Mesenchymal stem cell (in vitro differentiated cells and primary cell): ENCODE data around the gene TBX2.

Experiments used
- DNase-seq: peaks from one replicate; pipeline ENCODE4 v3.0.0-alpha.2; 2013
- H2AFZ ChIP-seq: one replicate; pipeline ENCODE4 v1.6.1; 2013; ENCODE audit warnings: low read depth, mild to moderate bottlenecking, control low read depth, inconsistent platforms, low read length, moderate library complexity
- H2AK5ac ChIP-seq: 2 replicates; pipeline ENCODE4 v1.6.1; 2013; ENCODE audit warnings: low read length, moderate library complexity, mild to moderate bottlenecking, inconsistent platforms; ENCODE audit not compliant: severe bottlenecking
- H2BK120ac ChIP-seq: one replicate; pipeline ENCODE4 v1.6.1; 2013; ENCODE audit warnings: low read depth, mild to moderate bottlenecking, inconsistent platforms, low read length, moderate library complexity
- H2BK12ac ChIP-seq, 2 experiments: one replicate each; pipeline ENCODE4 v1.6.1; 2013; ENCODE audit warnings: inconsistent platforms in 2 of 2, low read length in 2 of 2, mild to moderate bottlenecking in 2 of 2, moderate library complexity in 2 of 2, control low read depth in 1 of 2
- H2BK15ac ChIP-seq: one replicate; pipeline ENCODE4 v1.6.1; 2013; ENCODE audit warnings: mild to moderate bottlenecking, low read depth, inconsistent platforms; ENCODE audit not compliant: poor library complexity, severe bottlenecking
- H2BK5ac ChIP-seq: 2 replicates; pipeline ENCODE4 v1.6.1; 2013; ENCODE audit warnings: low read depth, mild to moderate bottlenecking, low read length, control low read depth, inconsistent platforms; ENCODE audit not compliant: poor library complexity, severe bottlenecking
- H3K14ac ChIP-seq, 2 experiments: one replicate each; pipeline ENCODE4 v1.6.1; 2013; ENCODE audit warnings: inconsistent platforms in 2 of 2, low read length in 2 of 2, control low read depth in 1 of 2, mild to moderate bottlenecking in 1 of 2, moderate library complexity in 1 of 2
- H3K18ac ChIP-seq, 2 experiments: one replicate each; pipeline ENCODE4 v1.6.1; 2013; ENCODE audit warnings: inconsistent platforms in 2 of 2, low read length in 2 of 2, control low read depth in 1 of 2, low read depth in 1 of 2, mild to moderate bottlenecking in 1 of 2
- H3K23ac ChIP-seq, 2 experiments: one replicate each; pipeline ENCODE4 v1.6.1; 2013; ENCODE audit warnings: inconsistent platforms in 2 of 2, low read length in 2 of 2, mild to moderate bottlenecking in 2 of 2, moderate library complexity in 2 of 2, control low read depth in 1 of 2
- H3K27ac ChIP-seq: 2 replicates; pipeline ENCODE4 v1.5.1; 2013; ENCODE audit warnings: mild to moderate bottlenecking, moderate library complexity, low read length, control low read depth, inconsistent platforms; ENCODE audit not compliant: poor library complexity, severe bottlenecking
- H3K27me3 ChIP-seq, 2 experiments: 2 replicates each; pipeline versions ENCODE4 v1.6.1 to v1.7.0; 2013; ENCODE audit warnings: low read length in 2 of 2, mild to moderate bottlenecking in 2 of 2, moderate library complexity in 2 of 2, control low read depth in 1 of 2, inconsistent platforms in 1 of 2; ENCODE audit not compliant: control insufficient read depth in 1 of 2, insufficient read depth in 1 of 2
- H3K36me3 ChIP-seq, 2 experiments: 2 replicates each; pipeline versions ENCODE4 v1.6.1 to v1.7.0; 2013; ENCODE audit warnings: low read length in 2 of 2, control low read depth in 1 of 2, inconsistent platforms in 1 of 2, low read depth in 1 of 2, mild to moderate bottlenecking in 1 of 2; ENCODE audit not compliant: insufficient read depth in 2 of 2, control insufficient read depth in 1 of 2
- H3K4ac ChIP-seq, 2 experiments: one replicate each; pipeline ENCODE4 v1.6.1; 2013; ENCODE audit warnings: inconsistent platforms in 2 of 2, low read length in 2 of 2, mild to moderate bottlenecking in 2 of 2, moderate library complexity in 2 of 2, control low read depth in 1 of 2, low read depth in 1 of 2
- H3K4me1 ChIP-seq: 2 replicates; pipeline ENCODE4 v1.6.1; 2013; ENCODE audit warnings: low read depth, low read length, control low read depth; ENCODE audit not compliant: control insufficient read depth, insufficient read depth
- H3K4me2 ChIP-seq: 2 replicates; pipeline ENCODE4 v1.6.1; 2013; ENCODE audit warnings: low read length, mild to moderate bottlenecking, inconsistent platforms; ENCODE audit not compliant: poor library complexity, severe bottlenecking
- H3K4me3 ChIP-seq, 2 experiments: 2 replicates each; pipeline versions ENCODE4 v1.5.1 to v1.7.0; 2013; ENCODE audit warnings: low read length in 2 of 2, mild to moderate bottlenecking in 2 of 2, control low read depth in 1 of 2, low read depth in 1 of 2; ENCODE audit not compliant: insufficient read depth in 1 of 2
- H3K79me1 ChIP-seq: replicated peaks from 2 replicates; pipeline ENCODE4 v1.6.1; 2013; ENCODE audit warnings: mild to moderate bottlenecking, control low read depth, low read length, inconsistent platforms; ENCODE audit not compliant: poor library complexity, severe bottlenecking
- H3K9ac ChIP-seq: 2 replicates; pipeline ENCODE4 v1.7.0; 2013; ENCODE audit warnings: mild to moderate bottlenecking, low read length, moderate library complexity
- H3K9me3 ChIP-seq: 2 replicates; pipeline ENCODE4 v1.7.0; 2013; ENCODE audit warnings: mild to moderate bottlenecking, low read length; ENCODE audit not compliant: control insufficient read depth
- H4K8ac ChIP-seq: one replicate; pipeline ENCODE4 v1.6.1; 2013; ENCODE audit warnings: inconsistent platforms, mild to moderate bottlenecking, low read length, moderate library complexity
- H4K91ac ChIP-seq: one replicate; pipeline ENCODE4 v1.6.1; 2013; ENCODE audit warnings: mild to moderate bottlenecking, low read length, inconsistent platforms
- WGBS: methylation state at CpG from one replicate; pipeline ENCODE4 v1.1.7; 2013; ENCODE audit warnings: mixed read lengths; 5-methylcytosine and 5-hydroxymethylcytosine counted together

TBX2 gene

DNA sequence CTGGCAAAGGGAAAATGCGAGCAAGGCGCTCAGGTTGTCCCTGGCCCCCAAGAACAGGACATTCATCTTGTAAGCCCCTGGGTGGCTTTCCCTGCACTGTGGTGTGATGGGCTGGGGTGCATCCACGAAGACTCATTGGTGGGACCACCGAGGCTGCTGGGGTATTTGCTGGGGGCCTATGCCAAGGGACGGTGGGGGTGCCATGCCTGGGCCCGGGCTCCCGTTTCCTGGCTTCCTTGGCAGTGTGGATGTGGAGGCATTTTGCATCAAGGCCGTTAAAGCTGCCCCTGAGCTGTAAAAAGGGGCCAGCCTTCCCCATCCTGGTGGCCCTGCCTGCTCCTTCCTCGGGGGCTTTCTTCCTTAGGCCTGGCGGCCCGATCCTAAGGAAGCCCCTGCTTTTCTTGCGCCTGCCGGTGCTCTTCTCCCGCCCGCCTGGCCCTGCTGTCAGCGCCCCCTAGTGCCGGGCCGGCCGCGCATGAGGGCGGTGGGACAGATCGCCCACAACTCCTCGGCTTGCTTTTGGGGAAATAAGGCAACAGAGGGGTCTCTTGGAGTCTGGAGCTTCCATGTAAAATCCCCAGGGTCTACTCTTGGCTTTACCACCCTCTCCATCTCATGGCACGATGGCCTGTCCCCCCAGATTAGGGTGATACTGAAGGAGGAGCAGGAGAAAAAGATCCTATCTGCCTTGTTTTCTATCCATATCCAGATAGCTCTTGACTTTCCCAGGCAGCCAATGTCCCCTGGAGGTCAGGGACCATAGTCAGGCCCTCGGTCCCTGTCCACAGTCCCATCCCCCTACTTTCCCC is 9.8 kb upstream of the TBX2 start:
- peaks cover 10% of the 10 kb centered on the region for H3K4me1 ChIP-seq
- peak overlapping the region; percentile 46 to 75 for H2BK12ac ChIP-seq
- H3K4me3 ChIP-seq, result no peak overlapping the region
- H3K9me3 ChIP-seq, result no peaks in the 10 kb centered on the region
- WGBS, result 36% methylated on average over 18 of the region's 25 CpGs
- peak overlapping the region; percentile 86 for H2BK120ac ChIP-seq
- no peaks in the 10 kb centered on the region for H3K79me1 ChIP-seq
- no peak overlapping the region for H3K23ac ChIP-seq
- no peak overlapping the region for H3K27ac ChIP-seq
- peak; percentile 46 for DNase-seq
- peak overlapping the region; percentile 46 to 64 for H3K4ac ChIP-seq
- H3K9ac ChIP-seq, result peak overlapping the region; percentile 81
- no peak overlapping the region for H2AFZ ChIP-seq
- H3K27me3 ChIP-seq, result peaks cover 0 to 15% of the 10 kb centered on the region in 2 experiments
- no peak overlapping the region for H3K4me2 ChIP-seq
- no peak overlapping the region for H2BK5ac ChIP-seq
- H4K8ac ChIP-seq, result peak overlapping the region; percentile 95
- peak overlapping the region; percentile 26 to 71 for H3K18ac ChIP-seq
- H2AK5ac ChIP-seq, result no peak overlapping the region
- H4K91ac ChIP-seq, result peak overlapping the region; percentile 88
- peaks cover 0 to 6% of the 10 kb centered on the region in 2 experiments for H3K36me3 ChIP-seq
- H3K14ac ChIP-seq, result no peak overlapping the region
- H2BK15ac ChIP-seq, result peak overlapping the region; percentile 92

DNA sequence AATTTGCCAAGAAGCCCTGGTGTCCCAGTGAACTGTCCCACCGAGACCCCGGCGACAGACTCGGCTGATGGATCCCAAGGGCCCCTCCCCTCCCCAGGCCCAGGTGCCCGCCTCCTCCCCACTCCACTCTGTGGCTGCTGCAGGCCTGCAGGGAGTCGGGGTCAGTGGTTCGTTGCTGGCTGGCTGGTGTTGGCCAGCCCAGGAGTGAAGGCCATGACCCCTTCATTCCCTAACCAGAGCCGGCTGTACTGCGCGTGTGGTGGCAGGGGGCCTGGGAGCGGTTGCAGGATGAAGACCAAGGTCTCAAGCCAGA is 9.2 kb upstream of the TBX2 start:
- peaks cover 0 to 20% of the 10 kb centered on the region in 2 experiments for H3K27me3 ChIP-seq

DNA sequence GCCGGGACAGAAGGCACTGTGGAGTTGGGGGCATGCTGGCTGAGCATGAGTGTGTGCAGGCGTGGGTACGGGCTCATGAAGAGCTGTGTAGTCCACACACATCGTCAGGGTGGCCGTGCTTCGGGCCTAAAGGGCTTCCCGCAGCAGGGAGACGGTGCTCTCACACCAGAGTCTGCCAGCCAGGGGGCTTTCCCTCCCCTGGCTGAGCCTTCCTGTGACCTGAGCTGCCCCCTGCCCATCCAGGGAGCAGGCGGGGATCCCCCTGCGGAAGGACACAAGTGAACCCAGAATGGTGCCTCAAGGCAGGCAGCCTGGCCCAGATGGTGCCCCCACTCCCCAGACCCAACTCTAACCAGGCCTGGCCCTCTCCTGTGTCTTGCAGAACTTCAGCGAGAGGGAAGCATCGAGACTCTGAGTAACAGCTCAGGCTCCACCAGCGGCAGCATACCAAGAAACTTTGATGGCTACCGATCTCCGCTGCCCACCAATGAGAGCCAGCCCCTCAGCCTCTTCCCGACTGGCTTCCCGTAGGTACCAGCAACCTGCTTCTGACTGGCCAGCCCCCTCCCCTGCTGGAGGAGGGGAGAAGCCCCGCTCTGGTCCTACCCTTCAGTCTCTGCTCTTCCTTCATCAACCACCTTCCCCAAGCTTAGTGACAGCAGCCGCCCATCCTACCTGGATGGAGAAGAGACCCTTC is 7.9 kb upstream of the TBX2 start:
- no peaks in the 10 kb centered on the region for H3K79me1 ChIP-seq
- no peak overlapping the region for H3K27ac ChIP-seq
- no peak overlapping the region for H2AFZ ChIP-seq
- H3K36me3 ChIP-seq, result peaks cover 0 to 6% of the 10 kb centered on the region in 2 experiments
- no peak overlapping the region for H3K9ac ChIP-seq
- H3K18ac ChIP-seq, result peak overlapping the region in 1 of 2 experiments; percentile 84
- H3K23ac ChIP-seq, result no peak overlapping the region
- 93% methylated on average over 19 of the region's 19 CpGs for whole genome bisulfite sequencing
- no peak overlapping the region for H2BK120ac ChIP-seq
- H3K14ac ChIP-seq, result no peak overlapping the region
- peak overlapping the region in 1 of 2 experiments; percentile 38 for H3K4ac ChIP-seq
- no peak overlapping the region for H2AK5ac ChIP-seq
- H4K8ac ChIP-seq, result no peak overlapping the region
- H4K91ac ChIP-seq, result peak overlapping the region; percentile 5
- H2BK15ac ChIP-seq, result no peak overlapping the region
- DNase-seq, result no peak
- no peaks in the 10 kb centered on the region for H3K9me3 ChIP-seq
- H3K4me3 ChIP-seq, result no peak overlapping the region
- peaks cover 15% of the 10 kb centered on the region for H3K4me1 ChIP-seq
- peak overlapping the region; percentile 75 to 87 for H2BK12ac ChIP-seq
- no peak overlapping the region for H2BK5ac ChIP-seq
- H3K27me3 ChIP-seq, result peaks cover 0 to 33% of the 10 kb centered on the region in 2 experiments
- no peak overlapping the region for H3K4me2 ChIP-seq

More for the DNA sequence above, 9.2 kb upstream of the TBX2 start:
- no peak overlapping the region for H3K14ac ChIP-seq
- 81% methylated on average over 11 of the region's 11 CpGs for WGBS
- H3K79me1 ChIP-seq, result no peaks in the 10 kb centered on the region
- H3K9ac ChIP-seq, result peak overlapping the region; percentile 81
- no peak overlapping the region for H3K4me3 ChIP-seq
- H3K4me2 ChIP-seq, result no peak overlapping the region
- peak overlapping the region; percentile 0 for H4K91ac ChIP-seq
- no peak overlapping the region for H2BK120ac ChIP-seq
- H3K23ac ChIP-seq, result no peak overlapping the region
- no peak overlapping the region for H2AFZ ChIP-seq
- H4K8ac ChIP-seq, result peak overlapping the region; percentile 1
- H2AK5ac ChIP-seq, result no peak overlapping the region
- H3K36me3 ChIP-seq, result peaks cover 0 to 6% of the 10 kb centered on the region in 2 experiments
- H3K18ac ChIP-seq, result peak overlapping the region; percentile 26 to 71
- H3K4ac ChIP-seq, result peak overlapping the region in 1 of 2 experiments; percentile 64
- H3K4me1 ChIP-seq, result peaks cover 10% of the 10 kb centered on the region
- peak overlapping the region; percentile 27 to 75 for H2BK12ac ChIP-seq
- no peaks in the 10 kb centered on the region for H3K9me3 ChIP-seq
- DNase-seq, result no peak
- no peak overlapping the region for H2BK15ac ChIP-seq
- H2BK5ac ChIP-seq, result no peak overlapping the region
- no peak overlapping the region for H3K27ac ChIP-seq

DNA sequence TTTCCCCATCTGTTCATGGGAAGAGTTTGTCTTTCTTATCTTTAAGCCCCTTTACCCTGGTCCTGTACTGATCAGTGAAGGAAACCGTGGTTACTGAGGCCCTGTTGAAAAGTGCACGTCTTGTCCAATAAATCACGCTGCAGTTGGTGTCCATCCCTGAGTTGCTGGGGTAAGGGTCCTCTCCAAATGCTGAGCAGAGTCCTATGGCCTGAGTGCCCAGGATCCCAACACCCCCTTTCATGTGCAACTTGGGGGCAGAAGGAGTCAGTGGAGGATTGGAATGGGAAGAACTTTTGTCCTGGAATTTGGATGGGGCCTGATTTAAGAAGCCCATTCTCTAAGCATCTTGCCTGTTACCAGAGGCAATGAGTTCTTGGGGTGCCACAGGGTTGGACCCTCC is 7.0 kb upstream of the TBX2 start:
- peaks cover 0 to 38% of the 10 kb centered on the region in 2 experiments for H3K27me3 ChIP-seq
- H3K18ac ChIP-seq, result peak overlapping the region in 1 of 2 experiments; percentile 5
- H3K79me1 ChIP-seq, result no peaks in the 10 kb centered on the region
- no peaks in the 10 kb centered on the region for H3K9me3 ChIP-seq
- no peak overlapping the region for H3K14ac ChIP-seq
- no peak overlapping the region for H4K91ac ChIP-seq
- DNase-seq, result no peak
- no peak overlapping the region for H3K9ac ChIP-seq
- peak overlapping the region; percentile 12 to 81 for H2BK12ac ChIP-seq
- WGBS, result 73% methylated on average over 3 of the region's 3 CpGs
- no peak overlapping the region for H3K27ac ChIP-seq
- no peak overlapping the region for H4K8ac ChIP-seq
- H3K23ac ChIP-seq, result no peak overlapping the region
- no peak overlapping the region for H2BK15ac ChIP-seq
- no peak overlapping the region for H2AK5ac ChIP-seq
- H3K4ac ChIP-seq, result no peak overlapping the region
- no peaks in the 10 kb centered on the region for H3K36me3 ChIP-seq
- H2AFZ ChIP-seq, result no peak overlapping the region
- peaks cover 23% of the 10 kb centered on the region for H3K4me1 ChIP-seq
- no peak overlapping the region for H3K4me3 ChIP-seq
- H2BK5ac ChIP-seq, result no peak overlapping the region
- no peak overlapping the region for H3K4me2 ChIP-seq
- H2BK120ac ChIP-seq, result no peak overlapping the region
